K562 (cell line): ENCODE data around the gene MTA2. TPM values are rescaled to one million over a fixed set of nuclear protein-coding genes. Genes with fewer than 3 reads are reported as not detected.

Experiments
- ATAC-seq: fragments of 200-7000 bp; cut with Tn5 transposase; 3 replicates; pipeline ENCODE4 v1.9.1; 2020; ENCODE audit warnings: moderate library complexity
- BruUV-seq: library from RNA; stranded (reverse); fragments of 400-500 nt; replicated peaks from 2 replicates; lab custom pipeline; 2021; lab: Mats Ljungman, UMichigan
- CTCF ChIA-PET: fragments of 300-600 bp; formaldehyde crosslinking; extraction: SDS; loops from one replicate; lab custom pipeline; 2021; ENCODE audit warnings: low intra/inter-chr PET ratio; lab: Yijun Ruan, JAX
- POLR2A ChIA-PET: fragments of 300-600, 350-650 bp; sonication (Branson Sonifier 250); formaldehyde crosslinking; extraction: SDS; loops from one replicate; lab custom pipeline; 2021; ENCODE audit warnings: antibody characterized with exemption, inconsistent platforms; lab: Yijun Ruan, JAX
- DNase-seq, 4 experiments: peaks; one replicate each; pipeline versions ENCODE4 v3.0.0 to v3.0.0-alpha.2; 2011 to 2018; ENCODE audit warnings: low spot score in 3 of 4, mixed read lengths in 3 of 4; ENCODE audit errors: extremely low read depth in 1 of 4
- FAIRE-seq: peaks from 2 replicates; lab custom pipeline; 2011; peaks lifted over from hg19 to GRCh38; lab: Jason Lieb, UNC
- H2AFZ ChIP-seq: 2 replicates; pipeline ENCODE4 v1.6.0; 2011; ENCODE audit warnings: low read depth, low read length, control low read depth, inconsistent platforms
- H3K27ac ChIP-seq: fragments of 200-600 bp; 3 replicates; pipeline ENCODE4 v1.8.0; 2011; ENCODE audit warnings: low read depth, mild to moderate bottlenecking, control low read depth, inconsistent platforms, low read length, moderate library complexity, mixed read lengths; ENCODE audit errors: extremely low read depth
- H3K27me3 ChIP-seq, 2 experiments: fragments of 300-600 bp in 1 of 2; 2 replicates in 1 of 2; 3 replicates in 1 of 2; pipeline versions ENCODE4 v1.6.0 to v1.8.0; 2011; ENCODE audit warnings: inconsistent platforms in 2 of 2, low read length in 2 of 2, mild to moderate bottlenecking in 1 of 2, mixed read lengths in 1 of 2, moderate library complexity in 1 of 2; ENCODE audit not compliant: control insufficient read depth in 2 of 2, insufficient read depth in 2 of 2
- H3K36me3 ChIP-seq: fragments of 300-600 bp; 3 replicates; pipeline ENCODE4 v1.8.0; 2011; ENCODE audit warnings: mild to moderate bottlenecking, low read length, inconsistent platforms; ENCODE audit not compliant: control insufficient read depth, insufficient read depth
- H3K4me1 ChIP-seq, 2 experiments: fragments of 200-600 bp in 1 of 2; replicated peaks in 1 of 2; 2 replicates in 1 of 2; 3 replicates in 1 of 2; pipeline versions ENCODE4 v1.5.1 to v1.8.0; 2011; ENCODE audit warnings: inconsistent platforms in 2 of 2, low read length in 2 of 2, mild to moderate bottlenecking in 1 of 2, mixed read lengths in 1 of 2, moderate library complexity in 1 of 2; ENCODE audit not compliant: control insufficient read depth in 2 of 2, insufficient read depth in 2 of 2
- H3K4me2 ChIP-seq: 2 replicates; pipeline ENCODE4 v1.6.1; 2011; ENCODE audit warnings: low read length, control low read depth, inconsistent platforms, mixed read lengths; ENCODE audit not compliant: insufficient read depth
- H3K4me3 ChIP-seq: fragments of 200-600 bp; sonication (generic), shearing (Covaris generic); 2 replicates; pipeline ENCODE4 v1.5.1; 2016; ENCODE audit warnings: control low read depth, inconsistent platforms
- H3K79me2 ChIP-seq: fragments of 200-600 bp; 3 replicates; pipeline ENCODE4 v1.8.0; 2011; ENCODE audit warnings: low read length, inconsistent platforms; ENCODE audit not compliant: control insufficient read depth, insufficient read depth
- H3K9ac ChIP-seq, 2 experiments: 2 replicates each; pipeline versions ENCODE4 v1.6.0 to v1.6.1; 2011; ENCODE audit warnings: low read depth in 2 of 2, low read length in 2 of 2, control low read depth in 1 of 2, inconsistent platforms in 1 of 2, mild to moderate bottlenecking in 1 of 2, mixed read lengths in 1 of 2; ENCODE audit not compliant: insufficient read depth in 1 of 2
- H3K9me1 ChIP-seq: one replicate; pipeline ENCODE4 v1.6.0; 2011; ENCODE audit warnings: inconsistent platforms, mild to moderate bottlenecking, low read length, moderate library complexity; ENCODE audit not compliant: control insufficient read depth, insufficient read depth
- H3K9me3 ChIP-seq: replicated peaks from 2 replicates; pipeline ENCODE4 v1.5.1; 2011; ENCODE audit warnings: low read depth, low read length, inconsistent platforms; ENCODE audit not compliant: control insufficient read depth, insufficient read depth
- H4K20me1 ChIP-seq: replicated peaks from 2 replicates; pipeline ENCODE4 v1.6.1; 2011; ENCODE audit warnings: low read length, inconsistent platforms, mixed read lengths; ENCODE audit not compliant: control insufficient read depth, insufficient read depth
- CBFB ChIP-seq: sonication (generic); formaldehyde crosslinking; IDR thresholded peaks from 2 replicates; pipeline ENCODE4 v1.4.0; 2020; ENCODE audit warnings: mild to moderate bottlenecking, missing genetic modification reagents
- SFPQ ChIP-seq: fragments of 200-400 bp; formaldehyde crosslinking; IDR thresholded peaks from 2 replicates; pipeline ENCODE4 v1.6.1; 2017; ENCODE audit warnings: mild to moderate bottlenecking, low read depth, low read length, moderate library complexity
- SUPT5H ChIP-seq: fragments of 450-650 bp; IDR thresholded peaks from 2 replicates; pipeline ENCODE4 v1.6.1; 2016
- WGBS: fragments of 100-300 bp; shearing (Covaris generic); methylation state at CpG from one replicate; pipeline ENCODE4 v1.1.6; 2016; ENCODE audit warnings: low coverage, mixed read lengths; ENCODE audit not compliant: insufficient coverage; ENCODE audit errors: missing lambda C conversion rate; 5-methylcytosine and 5-hydroxymethylcytosine counted together
- in situ Hi-C: fragments of 300-500 bp; cut with MboI; formaldehyde crosslinking; loops from 4 replicates; pipeline ENCODE4 v1.15.0; 2018; ENCODE audit warnings: inconsistent platforms, mixed read lengths
- intact Hi-C: fragments of 100-400 bp; cut with micrococcal nuclease; formaldehyde crosslinking; loops from 2 replicates; pipeline ENCODE4 v1.14.2; 2022
- polyA plus RNA-seq, 8 experiments: library from polyadenylated mRNA; depleted of rRNA in 4 of 8; stranded (reverse) in 5 of 8; unstranded in 3 of 8; fragments of >200 nt; fragmentation: Nextera tagmentation in 2 of 8; fragmentation: Illumina TruSeq in 1 of 8; extraction: Ambion mirVana in 2 of 8; extraction: Trizol in 1 of 8; gene quantifications; 2 replicates each; pipeline versions ENCODE4 v1.2.1 to v1.2.3, GENCODE V29; 2011 to 2014; ENCODE audit warnings: inconsistent platforms in 1 of 8, missing spikeins in 1 of 8
- total RNA-seq, 7 experiments: library from RNA; depleted of rRNA in 6 of 7; stranded (reverse); fragments of >200 nt in 6 of 7; fragmentation: Illumina TruSeq in 2 of 7; extraction: Trizol in 2 of 7; gene quantifications; 2 replicates each; pipeline versions ENCODE4 v1.2.1 to v1.2.3, GENCODE V29; 2011 to 2021; ENCODE audit warnings: low replicate concordance in 1 of 7

Gene MTA2
- total and polyA plus RNA-seq, 9 of the 15 experiments (the other 6 are each of a cell fraction or from before 2014, with no cell fraction given) = 6.2 to 220 (median 172) TPM

GRCh38 chr11:62559204-62559603 lies 42.5 kb downstream of the MTA2 start:
- Histone ChIP-seq H4K20me1 (peaks cover 7% of the 10 kb centered on the region; the same call in 1 of the 2 replicates), H3K36me3 (peaks cover 77% of the 10 kb centered on the region), H3K79me2 (peaks cover 27% of the 10 kb centered on the region), H2AFZ (no peak overlapping the region), H3K4me2 (no peak overlapping the region), H3K9me3 (no peaks in the 10 kb centered on the region), H3K27me3 (no peaks in the 10 kb centered on the region), H3K4me1 (peaks cover 48 to 50% of the 10 kb centered on the region in 2 experiments), H3K9ac (no peak overlapping the region; a peak in 1 of 4 replicates), H3K4me3 (no peak overlapping the region), H3K27ac (no peak overlapping the region), H3K9me1 (no peaks in the 10 kb centered on the region)
- ChIA-PET CTCF (interaction anchor here (0.6 to 3.9 kb wide), 3 partner anchors 134 to 790 kb away, joined by 3 to 48 read pairs (median 15); no protein-coding TSS in a partner anchor), POLR2A (interaction anchor here (0.5 to 3.1 kb wide), 8 partner anchors 12 to 226 kb away, joined by 3 to 15 read pairs (median 4); partner anchors contain the start of genes AHNAK and EEF1G)
- intact Hi-C loops = no loop called here
- in situ Hi-C loops = loop anchor here (5.0 to 10.0 kb wide), 2 partner anchors 137 to 164 kb away; no protein-coding TSS in a partner anchor
- TF ChIP-seq SFPQ = no peak
- TF ChIP-seq CBFB (CRISPR knock-in tag) = no peak
- 0 out of 2 replicates have a peak, but pooled peaks have one; percentile 58 for TF ChIP-seq SUPT5H
- ATAC-seq = no peak
- DNase-seq = no peak
- no TSS peak for BruUV-seq
- no peak for FAIRE-seq
- WGBS = 95% methylated on average over 7 of the region's 8 CpGs
